H1 (cell line): Measurements from ENCODE around the gene SH3PXD2A. TPM values are rescaled to one million over a fixed set of nuclear protein-coding genes. Genes with fewer than 3 reads are reported as not detected.

Source experiments
- CTCF ChIA-PET: fragments of 300-600 bp; sonication (Branson Sonifier 250); formaldehyde crosslinking; loops from one replicate; lab custom pipeline; 2021; ENCODE audit not compliant: partially characterized antibody; lab: Charles Lee
- POLR2A ChIA-PET: fragments of 300-600 bp; sonication (Branson Sonifier 250); formaldehyde crosslinking; loops from one replicate; lab custom pipeline; 2021; ENCODE audit warnings: inconsistent platforms; ENCODE audit not compliant: partially characterized antibody; lab: Charles Lee
- DNase-seq, 2 experiments: peaks; one replicate each; pipeline versions ENCODE4 v3.0.0 to v3.0.0-alpha.2; 2010 to 2022; ENCODE audit warnings: low spot score in 2 of 2, low read depth in 1 of 2, mixed read lengths in 1 of 2
- FAIRE-seq: peaks from 2 replicates; lab custom pipeline; 2011; peaks lifted over from hg19 to GRCh38; lab: Jason Lieb, UNC
- H2AFZ ChIP-seq: 2 replicates; pipeline ENCODE4 v1.8.1; 2012; ENCODE audit warnings: low read length, inconsistent platforms
- H2AK5ac ChIP-seq: 2 replicates; pipeline ENCODE4 v1.6.1; 2013; ENCODE audit warnings: low read depth, low read length
- H2BK120ac ChIP-seq: replicated peaks from 2 replicates; pipeline ENCODE3; 2013; ENCODE audit warnings: low read depth, low read length, inconsistent platforms
- H2BK12ac ChIP-seq: 2 replicates; pipeline ENCODE4 v1.6.1; 2013; ENCODE audit warnings: low read depth, low read length
- H2BK15ac ChIP-seq: 2 replicates; pipeline ENCODE4 v1.6.1; 2013; ENCODE audit warnings: low read length
- H2BK20ac ChIP-seq: 2 replicates; pipeline ENCODE4 v1.6.1; 2013; ENCODE audit warnings: low read length
- H2BK5ac ChIP-seq: 2 replicates; pipeline ENCODE4 v1.6.1; 2013; ENCODE audit warnings: low read depth, low read length
- H3K14ac ChIP-seq: 2 replicates; pipeline ENCODE4 v1.6.1; 2013; ENCODE audit warnings: inconsistent platforms; ENCODE audit not compliant: insufficient read length
- H3K18ac ChIP-seq: 2 replicates; pipeline ENCODE4 v1.6.1; 2013; ENCODE audit warnings: low read length; ENCODE audit errors: extremely low read depth
- H3K23ac ChIP-seq: 2 replicates; pipeline ENCODE4 v1.6.1; 2013; ENCODE audit warnings: inconsistent platforms; ENCODE audit not compliant: insufficient read length
- H3K23me2 ChIP-seq: 2 replicates; pipeline ENCODE4 v1.6.1; 2013; ENCODE audit warnings: low read depth, low read length
- H3K27ac ChIP-seq: 2 replicates; pipeline ENCODE4 v1.6.1; 2011; ENCODE audit warnings: low read depth, low read length, inconsistent platforms
- H3K27me3 ChIP-seq, 4 experiments: replicated peaks in 1 of 4; 1 replicate in 1 of 4; 2 replicates in 3 of 4; pipeline versions ENCODE4 v1.6.1 to v1.8.1; 2011 to 2013; ENCODE audit warnings: low read length in 3 of 4, mild to moderate bottlenecking in 3 of 4, inconsistent platforms in 2 of 4, mixed read lengths in 2 of 4, moderate library complexity in 1 of 4; ENCODE audit not compliant: control insufficient read depth in 3 of 4, insufficient read depth in 3 of 4; ENCODE audit errors: extremely low read depth in 1 of 4
- H3K36me3 ChIP-seq, 4 experiments: 2 replicates each; pipeline versions ENCODE4 v1.6.1 to v1.8.1; 2011 to 2013; ENCODE audit warnings: mild to moderate bottlenecking in 4 of 4, low read length in 3 of 4, moderate library complexity in 2 of 4, control low read depth in 1 of 4, inconsistent platforms in 1 of 4; ENCODE audit not compliant: insufficient read depth in 4 of 4, control insufficient read depth in 2 of 4
- H3K4ac ChIP-seq: replicated peaks from 2 replicates; pipeline ENCODE3; 2013; ENCODE audit warnings: low read length, low read depth, mixed read lengths, inconsistent platforms; ENCODE audit not compliant: insufficient read length
- H3K4me1 ChIP-seq, 4 experiments: replicated peaks in 1 of 4; 1 replicate in 1 of 4; 2 replicates in 3 of 4; pipeline versions ENCODE4 v1.6.1 to v1.8.1; 2011 to 2013; ENCODE audit warnings: low read length in 3 of 4, inconsistent platforms in 2 of 4, mixed read lengths in 1 of 4; ENCODE audit not compliant: insufficient read depth in 4 of 4, control insufficient read depth in 3 of 4
- H3K4me2 ChIP-seq, 2 experiments: 2 replicates each; pipeline versions ENCODE4 v1.6.1 to v1.8.1; 2011 to 2013; ENCODE audit warnings: low read depth in 2 of 2, low read length in 2 of 2, control low read depth in 1 of 2, inconsistent platforms in 1 of 2, mild to moderate bottlenecking in 1 of 2; ENCODE audit not compliant: insufficient read depth in 1 of 2
- H3K4me3 ChIP-seq, 4 experiments: fragments of 200-600, 300-600 bp in 1 of 4; sonication (generic), shearing (Covaris generic), sonication (Bioruptor Twin) in 1 of 4; 2 replicates each; pipeline versions ENCODE4 v1.5.1 to v1.8.1; 2011 to 2016; ENCODE audit warnings: low read length in 4 of 4, low read depth in 3 of 4, control low read depth in 2 of 4, inconsistent platforms in 2 of 4, mild to moderate bottlenecking in 2 of 4, mixed read lengths in 1 of 4, moderate library complexity in 1 of 4; ENCODE audit not compliant: insufficient read depth in 2 of 4; ENCODE audit errors: extremely low read depth in 1 of 4
- H3K56ac ChIP-seq: replicated peaks from 2 replicates; pipeline ENCODE3; 2013; ENCODE audit warnings: low read depth, mild to moderate bottlenecking, mixed read lengths, low read length, inconsistent platforms; ENCODE audit not compliant: insufficient read length
- H3K79me1 ChIP-seq: 2 replicates; pipeline ENCODE4 v1.6.1; 2013; ENCODE audit warnings: low read depth, low read length, control low read depth
- H3K79me2 ChIP-seq, 2 experiments: 2 replicates each; pipeline versions ENCODE4 v1.6.1 to v1.8.1; 2012 to 2013; ENCODE audit warnings: low read length in 2 of 2, mild to moderate bottlenecking in 2 of 2, inconsistent platforms in 1 of 2; ENCODE audit not compliant: insufficient read depth in 2 of 2, control insufficient read depth in 1 of 2
- H3K9ac ChIP-seq, 4 experiments: replicated peaks in 1 of 4; 1 replicate in 1 of 4; 2 replicates in 3 of 4; pipeline versions ENCODE4 v1.6.1 to v1.8.1; 2011 to 2013; ENCODE audit warnings: low read depth in 3 of 4, low read length in 3 of 4, control low read depth in 2 of 4, mild to moderate bottlenecking in 2 of 4, moderate library complexity in 2 of 4, inconsistent platforms in 1 of 4; ENCODE audit errors: extremely low read depth in 1 of 4
- H3K9me3 ChIP-seq, 2 experiments: 2 replicates each; pipeline versions ENCODE4 v1.6.1 to v1.8.1; 2012 to 2013; ENCODE audit warnings: mild to moderate bottlenecking in 2 of 2, moderate library complexity in 2 of 2, control low read depth in 1 of 2, inconsistent platforms in 1 of 2, low read depth in 1 of 2, low read length in 1 of 2, mixed read lengths in 1 of 2; ENCODE audit not compliant: insufficient read depth in 2 of 2
- H4K20me1 ChIP-seq, 2 experiments: replicated peaks in 1 of 2; 2 replicates each; pipeline versions ENCODE3 to v1.8.1; 2011 to 2013; ENCODE audit warnings: inconsistent platforms in 2 of 2, low read length in 2 of 2, mild to moderate bottlenecking in 1 of 2; ENCODE audit not compliant: insufficient read depth in 2 of 2, control insufficient read depth in 1 of 2
- H4K5ac ChIP-seq: 2 replicates; pipeline ENCODE4 v1.6.1; 2013; ENCODE audit warnings: low read length, low read depth, mixed read lengths, inconsistent platforms; ENCODE audit not compliant: insufficient read length
- H4K8ac ChIP-seq: 2 replicates; pipeline ENCODE4 v1.8.0; 2013; ENCODE audit warnings: mild to moderate bottlenecking, moderate library complexity, low read length, inconsistent platforms; ENCODE audit not compliant: insufficient read depth; ENCODE audit errors: extremely low read depth
- H4K91ac ChIP-seq: replicated peaks from 2 replicates; pipeline ENCODE3; 2013; ENCODE audit warnings: low read length, mixed read lengths, inconsistent platforms; ENCODE audit not compliant: insufficient read length
- BACH1 ChIP-seq: IDR thresholded peaks from 2 replicates; pipeline ENCODE4 v1.6.1; 2012; ENCODE audit warnings: low read length, improper control_type of control experiment
- BCL11A ChIP-seq, 2 experiments: IDR thresholded peaks; one replicate each; pipeline ENCODE4 v1.6.1; 2011; ENCODE audit warnings: low read depth in 2 of 2, low read length in 2 of 2, mild to moderate bottlenecking in 2 of 2
- CHD1 ChIP-seq: IDR thresholded peaks from 2 replicates; pipeline ENCODE4 v1.6.1; 2012; ENCODE audit warnings: low read depth, low read length, improper control_type of control experiment
- HDAC2 ChIP-seq, 2 experiments: fragments of 300-600 bp in 1 of 2; sonication (generic) in 1 of 2; IDR thresholded peaks; 2 replicates each; pipeline ENCODE4 v1.6.1; 2011 to 2012; ENCODE audit warnings: low read depth in 2 of 2, low read length in 2 of 2, mild to moderate bottlenecking in 2 of 2, moderate library complexity in 2 of 2, borderline replicate concordance in 1 of 2, inconsistent platforms in 1 of 2
- KDM1A ChIP-seq: fragments of 200-600, 300-600 bp; sonication (generic); IDR thresholded peaks from 2 replicates; pipeline ENCODE4 v1.7.1; 2016; ENCODE audit warnings: mild to moderate bottlenecking, low read length, borderline replicate concordance
- POLR2AphosphoS5 ChIP-seq: IDR thresholded peaks from 2 replicates; pipeline ENCODE4 v1.6.1; 2011; ENCODE audit warnings: low read depth, low read length
- POU5F1 ChIP-seq: IDR thresholded peaks from 2 replicates; pipeline ENCODE4 v1.6.1; 2011; ENCODE audit warnings: low read depth, mild to moderate bottlenecking, low read length, moderate library complexity
- RBBP5 ChIP-seq: IDR thresholded peaks from 2 replicates; pipeline ENCODE4 v1.7.1; 2012; ENCODE audit warnings: low read depth, mild to moderate bottlenecking, inconsistent platforms, low read length, moderate library complexity, borderline replicate concordance
- SIX5 ChIP-seq: IDR thresholded peaks from 2 replicates; pipeline ENCODE4 v1.6.1; 2011; ENCODE audit warnings: mild to moderate bottlenecking, low read depth, low read length
- TAF1 ChIP-seq: IDR thresholded peaks from 2 replicates; pipeline ENCODE4 v1.6.1; 2011; ENCODE audit warnings: mild to moderate bottlenecking, low read depth, low read length
- WGBS, 2 experiments: shearing (Covaris generic) in 1 of 2; methylation state at CpG; one replicate each; pipeline versions ENCODE4 v1.1.6 to v1.1.7; 2013 to 2015; ENCODE audit warnings: low lambda C conversion rate in 2 of 2, mixed read lengths in 2 of 2, inconsistent platforms in 1 of 2, low coverage in 1 of 2, missing lambda C conversion rate in 1 of 2; ENCODE audit not compliant: insufficient replicate concordance in 2 of 2, insufficient coverage in 1 of 2, insufficient read length in 1 of 2; ENCODE audit errors: extremely low coverage in 1 of 2, missing lambda C conversion rate in 1 of 2; 5-methylcytosine and 5-hydroxymethylcytosine counted together
- polyA plus RNA-seq, 7 experiments: library from polyadenylated mRNA; depleted of rRNA in 3 of 7; stranded (reverse) in 5 of 7; unstranded in 2 of 7; fragments of >200 nt in 5 of 7; fragments of 200-250 nt in 2 of 7; gene quantifications; 1 replicate in 5 of 7; 2 replicates in 1 of 7; 4 replicates in 1 of 7; pipeline versions ENCODE4 v1.2.1 to v1.2.3, GENCODE V29; 2011 to 2013; ENCODE audit warnings: missing spikeins in 2 of 7, mixed read lengths in 2 of 7
- total RNA-seq: library from RNA; stranded (reverse); fragmentation: NEBNext Ultra II Directional; extraction: Animal tissue kit (Norgen Biotek cat#: 25700); gene quantifications from 2 replicates; pipeline ENCODE4 v1.2.1, GENCODE V29; 2021
- TF ChIP-seq, protein P1 (sequence below), 3 experiments: IDR thresholded peaks; 1 replicate in 2 of 3; 2 replicates in 1 of 3; pipeline versions ENCODE4 v1.5.1 to v1.6.1; 2011; ENCODE audit warnings: low read length in 3 of 3, mild to moderate bottlenecking in 3 of 3, inconsistent platforms in 2 of 3, low read depth in 1 of 3, moderate library complexity in 1 of 3; ENCODE audit not compliant: insufficient read depth in 1 of 3; ENCODE audit errors: control extremely low read depth in 1 of 3

Gene SH3PXD2A
- total and polyA plus RNA-seq, 2 of the 8 experiments (the other 6 are each of a cell fraction or from before 2014, with no cell fraction given): 5.4 to 16.3 TPM

DNA sequence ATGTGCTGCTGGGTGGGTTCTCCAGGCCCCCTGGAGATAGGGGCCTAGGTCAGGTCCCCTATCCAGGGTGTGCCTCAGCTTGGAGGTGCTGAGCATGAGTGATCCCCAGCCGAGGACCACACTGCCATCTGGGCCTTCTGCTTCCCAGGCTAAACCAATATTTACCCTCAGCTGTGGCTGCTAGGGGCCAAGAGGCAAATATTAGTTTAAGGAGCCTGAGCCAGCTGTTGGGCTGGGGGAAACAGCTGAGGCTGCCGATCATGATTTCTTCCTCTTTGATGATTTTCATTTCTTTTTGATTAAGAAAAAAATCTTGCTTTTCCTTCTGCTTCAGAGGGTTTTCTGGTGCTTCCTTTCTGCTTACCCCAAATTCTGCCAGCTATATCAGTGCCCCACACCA is 278.5 kb downstream of the SH3PXD2A start:
- no peak overlapping the region for H3K4ac ChIP-seq
- H3K9ac ChIP-seq: no peak overlapping the region
- H3K18ac ChIP-seq: no peak overlapping the region
- no peak overlapping the region for H3K27ac ChIP-seq
- H3K23ac ChIP-seq: no peak overlapping the region
- no peaks in the 10 kb centered on the region for H3K36me3 ChIP-seq
- no peak overlapping the region for H3K4me3 ChIP-seq
- H2BK120ac ChIP-seq: no peak overlapping the region
- H2BK20ac ChIP-seq: no peak overlapping the region
- no peak for TF ChIP-seq POLR2AphosphoS5
- no peak for TF ChIP-seq RBBP5
- TF ChIP-seq BCL11A (IDR thresholded peaks at IDR 0.05; ENCODE audit: low read depth in 2 of 2, low read length in 2 of 2): no peak
- no peak for TF ChIP-seq KDM1A
- TF ChIP-seq SIX5: no peak
- no peak for TF ChIP-seq BACH1
- no peak for TF ChIP-seq TAF1
- TF ChIP-seq, protein P1, sequence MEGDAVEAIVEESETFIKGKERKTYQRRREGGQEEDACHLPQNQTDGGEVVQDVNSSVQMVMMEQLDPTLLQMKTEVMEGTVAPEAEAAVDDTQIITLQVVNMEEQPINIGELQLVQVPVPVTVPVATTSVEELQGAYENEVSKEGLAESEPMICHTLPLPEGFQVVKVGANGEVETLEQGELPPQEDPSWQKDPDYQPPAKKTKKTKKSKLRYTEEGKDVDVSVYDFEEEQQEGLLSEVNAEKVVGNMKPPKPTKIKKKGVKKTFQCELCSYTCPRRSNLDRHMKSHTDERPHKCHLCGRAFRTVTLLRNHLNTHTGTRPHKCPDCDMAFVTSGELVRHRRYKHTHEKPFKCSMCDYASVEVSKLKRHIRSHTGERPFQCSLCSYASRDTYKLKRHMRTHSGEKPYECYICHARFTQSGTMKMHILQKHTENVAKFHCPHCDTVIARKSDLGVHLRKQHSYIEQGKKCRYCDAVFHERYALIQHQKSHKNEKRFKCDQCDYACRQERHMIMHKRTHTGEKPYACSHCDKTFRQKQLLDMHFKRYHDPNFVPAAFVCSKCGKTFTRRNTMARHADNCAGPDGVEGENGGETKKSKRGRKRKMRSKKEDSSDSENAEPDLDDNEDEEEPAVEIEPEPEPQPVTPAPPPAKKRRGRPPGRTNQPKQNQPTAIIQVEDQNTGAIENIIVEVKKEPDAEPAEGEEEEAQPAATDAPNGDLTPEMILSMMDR (IDR thresholded peaks at IDR 0.05; ENCODE audit: control extremely low read depth in 1 of 3, insufficient read depth in 1 of 3, low read depth in 1 of 3, low read length in 3 of 3): no peak
- no peak for TF ChIP-seq CHD1
- no peak for TF ChIP-seq POU5F1
- no peak for TF ChIP-seq HDAC2 (IDR thresholded peaks at IDR 0.05; ENCODE audit: borderline replicate concordance in 1 of 2, low read depth in 2 of 2, low read length in 2 of 2)
- TF ChIP-seq, all 59 proteins: peak for 0
- CTCF ChIA-PET: interaction anchor here (0.6 to 12.0 kb wide), 14 partner anchors 11 to 270 kb away, joined by 3 to 134 read pairs (median 5); no protein-coding TSS in a partner anchor
- Histone ChIP-seq H3K56ac (no peak overlapping the region), H3K4me1 (no peaks in the 10 kb centered on the region), H3K79me2 (no peaks in the 10 kb centered on the region), H4K91ac (no peak overlapping the region), H3K23me2 (no peaks in the 10 kb centered on the region), H2BK5ac (no peak overlapping the region), H2AK5ac (no peak overlapping the region), H3K14ac (no peak overlapping the region), H3K4me2 (no peak overlapping the region), H4K20me1 (no peaks in the 10 kb centered on the region), H4K5ac (no peak overlapping the region), H2AFZ (no peak overlapping the region), H3K27me3 (no peaks in the 10 kb centered on the region), H2BK15ac (no peak overlapping the region), H2BK12ac (no peak overlapping the region), H4K8ac (peak overlapping the region; percentile 29; the same call in 1 of the 2 replicates), H3K79me1 (no peaks in the 10 kb centered on the region), H3K9me3 (no peaks in the 10 kb centered on the region)
- WGBS, 2 experiments: 83% methylated on average over 2 of the region's 2 CpGs; no CpG with 5 or more reads in 1 of the 2 experiments
- FAIRE-seq (no peak), DNase-seq (no peak)
- POLR2A ChIA-PET: no interaction called here
